ENCODE data around the gene SPATS1.

DNA sequence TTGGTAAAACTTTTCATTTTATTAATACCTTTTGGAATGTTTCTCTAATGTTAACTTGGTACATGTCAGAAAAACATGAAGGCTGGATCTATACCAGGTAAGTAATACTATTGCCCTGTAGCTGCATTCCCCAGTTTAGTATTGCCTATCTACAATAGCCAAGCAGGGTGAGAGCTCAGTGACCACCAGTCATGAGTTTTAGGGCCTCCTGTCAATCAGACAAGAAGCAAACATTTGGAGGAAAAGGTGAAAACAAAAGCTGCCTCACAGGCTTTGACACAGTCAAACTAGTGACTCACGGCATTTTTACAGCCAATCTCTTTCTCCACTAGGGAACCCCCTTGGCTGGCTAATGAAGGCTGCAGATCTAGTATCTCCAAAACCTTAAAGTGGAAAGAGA lies 35.5 kb downstream of the SPATS1 start:
- TF ChIP-seq, protein P1, sequence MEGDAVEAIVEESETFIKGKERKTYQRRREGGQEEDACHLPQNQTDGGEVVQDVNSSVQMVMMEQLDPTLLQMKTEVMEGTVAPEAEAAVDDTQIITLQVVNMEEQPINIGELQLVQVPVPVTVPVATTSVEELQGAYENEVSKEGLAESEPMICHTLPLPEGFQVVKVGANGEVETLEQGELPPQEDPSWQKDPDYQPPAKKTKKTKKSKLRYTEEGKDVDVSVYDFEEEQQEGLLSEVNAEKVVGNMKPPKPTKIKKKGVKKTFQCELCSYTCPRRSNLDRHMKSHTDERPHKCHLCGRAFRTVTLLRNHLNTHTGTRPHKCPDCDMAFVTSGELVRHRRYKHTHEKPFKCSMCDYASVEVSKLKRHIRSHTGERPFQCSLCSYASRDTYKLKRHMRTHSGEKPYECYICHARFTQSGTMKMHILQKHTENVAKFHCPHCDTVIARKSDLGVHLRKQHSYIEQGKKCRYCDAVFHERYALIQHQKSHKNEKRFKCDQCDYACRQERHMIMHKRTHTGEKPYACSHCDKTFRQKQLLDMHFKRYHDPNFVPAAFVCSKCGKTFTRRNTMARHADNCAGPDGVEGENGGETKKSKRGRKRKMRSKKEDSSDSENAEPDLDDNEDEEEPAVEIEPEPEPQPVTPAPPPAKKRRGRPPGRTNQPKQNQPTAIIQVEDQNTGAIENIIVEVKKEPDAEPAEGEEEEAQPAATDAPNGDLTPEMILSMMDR (conservative IDR thresholded peaks at IDR 0.05; ENCODE audit: low read depth, low read length) = no peak
- no peak for TF ChIP-seq POLR2A (IDR thresholded peaks at IDR 0.05; ENCODE audit: low read depth, low read length)
- no peak for TF ChIP-seq MXI1 (IDR thresholded peaks at IDR 0.05; ENCODE audit: borderline replicate concordance, low read depth, low read length)
- TF ChIP-seq BHLHE40 (IDR thresholded peaks at IDR 0.05; ENCODE audit: low read depth, low read length) = no peak
- TF ChIP-seq CHD1 (IDR thresholded peaks at IDR 0.05; ENCODE audit: low read depth, low read length) = no peak
- TF ChIP-seq RCOR1 (IDR thresholded peaks at IDR 0.05; ENCODE audit: insufficient replicate concordance, low read length) = no peak
- TF ChIP-seq, protein P2, sequence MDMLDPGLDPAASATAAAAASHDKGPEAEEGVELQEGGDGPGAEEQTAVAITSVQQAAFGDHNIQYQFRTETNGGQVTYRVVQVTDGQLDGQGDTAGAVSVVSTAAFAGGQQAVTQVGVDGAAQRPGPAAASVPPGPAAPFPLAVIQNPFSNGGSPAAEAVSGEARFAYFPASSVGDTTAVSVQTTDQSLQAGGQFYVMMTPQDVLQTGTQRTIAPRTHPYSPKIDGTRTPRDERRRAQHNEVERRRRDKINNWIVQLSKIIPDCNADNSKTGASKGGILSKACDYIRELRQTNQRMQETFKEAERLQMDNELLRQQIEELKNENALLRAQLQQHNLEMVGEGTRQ (IDR thresholded peaks at IDR 0.05; ENCODE audit: low read depth, low read length) = no peak
